HepG2 (cell line): ENCODE results near the gene KCNAB1. TPM values are rescaled to one million over a fixed set of nuclear protein-coding genes. Genes with fewer than 3 reads are reported as not detected.

Experiments used
- CEBPG ChIP-seq: IDR thresholded peaks from 2 replicates; pipeline ENCODE4 v1.6.1; 2016
- E2F2 ChIP-seq: sonication (generic); formaldehyde crosslinking; IDR thresholded peaks from 2 replicates; pipeline ENCODE4 v1.4.0; 2020; ENCODE audit warnings: missing genetic modification reagents, borderline replicate concordance
- ETV6 ChIP-seq: sonication (generic); formaldehyde crosslinking; conservative IDR thresholded peaks from 2 replicates; pipeline ENCODE4 v1.4.0; 2020; ENCODE audit warnings: missing genetic modification reagents
- FOXO1 ChIP-seq: sonication (generic); formaldehyde crosslinking; IDR thresholded peaks from 2 replicates; pipeline ENCODE4 v1.4.0; 2020; ENCODE audit warnings: missing genetic modification reagents
- GATAD1 ChIP-seq: IDR thresholded peaks from 2 replicates; pipeline ENCODE4 v1.6.1; 2016; ENCODE audit warnings: missing genetic modification reagents, missing compliant biosample characterization
- GPN1 ChIP-seq: sonication (generic); formaldehyde crosslinking; IDR thresholded peaks from 2 replicates; pipeline ENCODE4 v1.5.1; 2020; ENCODE audit warnings: missing genetic modification reagents, borderline replicate concordance
- KAT7 ChIP-seq: IDR thresholded peaks from 2 replicates; pipeline ENCODE4 v1.6.1; 2018; ENCODE audit warnings: borderline replicate concordance, missing compliant biosample characterization
- MAFF ChIP-seq: IDR thresholded peaks from 2 replicates; pipeline ENCODE4 v1.6.1; 2011; ENCODE audit warnings: low read depth, low read length, improper control_type of control experiment
- NFKB2 ChIP-seq: sonication (generic); formaldehyde crosslinking; IDR thresholded peaks from 2 replicates; pipeline ENCODE4 v1.4.0; 2020; ENCODE audit warnings: missing genetic modification reagents, borderline replicate concordance
- PHB2 ChIP-seq: fragments of 450-650 bp; IDR thresholded peaks from 2 replicates; pipeline ENCODE4 v1.6.1; 2018; ENCODE audit not compliant: partially characterized antibody
- SIN3B ChIP-seq: fragments of 150-350 bp; IDR thresholded peaks from 2 replicates; pipeline ENCODE4 v1.6.1; 2014; ENCODE audit warnings: low read length
- SOX6 ChIP-seq, 2 experiments: fragments of 450-650 bp in 1 of 2; sonication (generic) in 1 of 2; formaldehyde crosslinking in 1 of 2; IDR thresholded peaks; 2 replicates each; pipeline versions ENCODE4 v1.4.0 to v1.6.1; 2017 to 2020; ENCODE audit warnings: antibody characterized with exemption in 1 of 2, mild to moderate bottlenecking in 1 of 2, missing genetic modification reagents in 1 of 2
- TBX2 ChIP-seq: sonication (generic); formaldehyde crosslinking; IDR thresholded peaks from 2 replicates; pipeline ENCODE4 v1.5.0; 2020; ENCODE audit warnings: missing genetic modification reagents, mild to moderate bottlenecking, borderline replicate concordance
- ZNF276 ChIP-seq: sonication (generic); formaldehyde crosslinking; IDR thresholded peaks from 2 replicates; pipeline ENCODE4 v1.4.0; 2020; ENCODE audit warnings: mild to moderate bottlenecking, low read depth, missing genetic modification reagents
- ZNF331 ChIP-seq: sonication (generic); formaldehyde crosslinking; IDR thresholded peaks from 2 replicates; pipeline ENCODE4 v1.4.0; 2020; ENCODE audit warnings: missing genetic modification reagents
- ZNF670 ChIP-seq: sonication (generic); formaldehyde crosslinking; IDR thresholded peaks from 2 replicates; pipeline ENCODE4 v1.8.0; 2022; ENCODE audit warnings: mild to moderate bottlenecking, missing genetic modification reagents, borderline replicate concordance
- polyA plus RNA-seq, 8 experiments: library from polyadenylated mRNA; depleted of rRNA in 3 of 8; stranded (reverse) in 7 of 8; unstranded in 1 of 8; fragments of >200 nt; fragmentation: Illumina TruSeq in 4 of 8; extraction: Trizol in 4 of 8; gene quantifications; 2 replicates each; pipeline versions ENCODE4 v1.2.1 to v1.2.3, GENCODE V29; 2011 to 2016; ENCODE audit warnings: low read depth in 4 of 8, missing spikeins in 1 of 8, mixed read lengths in 1 of 8; ENCODE audit not compliant: insufficient read depth in 1 of 8
- total RNA-seq, 5 experiments: library from RNA; depleted of rRNA; stranded (reverse); fragments of >200 nt; fragmentation: Illumina TruSeq; extraction: Trizol; gene quantifications; 2 replicates each; pipeline ENCODE4 v1.2.3, GENCODE V29; 2016; ENCODE audit warnings: low read depth in 1 of 5
- TF ChIP-seq, protein P1 (sequence below): sonication (generic); formaldehyde crosslinking; IDR thresholded peaks from 2 replicates; pipeline ENCODE4 v1.5.1; 2020; ENCODE audit warnings: mild to moderate bottlenecking, missing genetic modification reagents, moderate library complexity
- TF ChIP-seq, protein P2 (sequence below): sonication (generic); formaldehyde crosslinking; IDR thresholded peaks from 2 replicates; pipeline ENCODE4 v1.8.0; 2022; ENCODE audit warnings: mild to moderate bottlenecking, missing genetic modification reagents, borderline replicate concordance
- TF ChIP-seq, protein P3 (sequence below): sonication (generic); formaldehyde crosslinking; IDR thresholded peaks from 2 replicates; pipeline ENCODE4 v1.8.1; 2023; ENCODE audit warnings: mild to moderate bottlenecking, moderate library complexity, missing genetic modification reagents

KCNAB1 gene
- total and polyA plus RNA-seq, 2 of the 13 experiments (the other 11 are each of a cell fraction or from before 2014, with no cell fraction given), result not detected

DNA sequence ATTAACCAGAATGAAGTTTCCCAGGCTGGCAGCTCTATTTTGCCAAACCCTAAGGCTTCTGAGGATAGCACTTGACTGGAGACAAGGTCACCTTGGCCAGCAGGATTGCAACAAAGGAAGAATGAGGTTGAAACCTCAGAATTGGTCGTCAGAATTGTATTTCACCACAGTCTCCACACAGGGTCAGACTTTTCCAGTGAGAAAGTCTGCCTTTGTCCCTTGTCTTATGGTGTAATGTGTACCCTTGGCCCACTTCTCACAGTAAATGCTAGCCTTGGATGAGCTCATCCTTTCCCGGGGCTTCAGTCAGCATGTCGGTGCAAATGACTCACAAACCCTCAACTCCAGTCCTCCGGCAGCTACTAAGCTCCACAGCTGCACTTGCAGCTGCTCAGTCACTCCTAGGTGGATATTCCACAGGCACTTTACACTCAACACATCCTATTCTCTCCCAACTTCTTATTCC is 414.8 kb downstream of the KCNAB1 start (continued):
- TF ChIP-seq, protein P1, sequence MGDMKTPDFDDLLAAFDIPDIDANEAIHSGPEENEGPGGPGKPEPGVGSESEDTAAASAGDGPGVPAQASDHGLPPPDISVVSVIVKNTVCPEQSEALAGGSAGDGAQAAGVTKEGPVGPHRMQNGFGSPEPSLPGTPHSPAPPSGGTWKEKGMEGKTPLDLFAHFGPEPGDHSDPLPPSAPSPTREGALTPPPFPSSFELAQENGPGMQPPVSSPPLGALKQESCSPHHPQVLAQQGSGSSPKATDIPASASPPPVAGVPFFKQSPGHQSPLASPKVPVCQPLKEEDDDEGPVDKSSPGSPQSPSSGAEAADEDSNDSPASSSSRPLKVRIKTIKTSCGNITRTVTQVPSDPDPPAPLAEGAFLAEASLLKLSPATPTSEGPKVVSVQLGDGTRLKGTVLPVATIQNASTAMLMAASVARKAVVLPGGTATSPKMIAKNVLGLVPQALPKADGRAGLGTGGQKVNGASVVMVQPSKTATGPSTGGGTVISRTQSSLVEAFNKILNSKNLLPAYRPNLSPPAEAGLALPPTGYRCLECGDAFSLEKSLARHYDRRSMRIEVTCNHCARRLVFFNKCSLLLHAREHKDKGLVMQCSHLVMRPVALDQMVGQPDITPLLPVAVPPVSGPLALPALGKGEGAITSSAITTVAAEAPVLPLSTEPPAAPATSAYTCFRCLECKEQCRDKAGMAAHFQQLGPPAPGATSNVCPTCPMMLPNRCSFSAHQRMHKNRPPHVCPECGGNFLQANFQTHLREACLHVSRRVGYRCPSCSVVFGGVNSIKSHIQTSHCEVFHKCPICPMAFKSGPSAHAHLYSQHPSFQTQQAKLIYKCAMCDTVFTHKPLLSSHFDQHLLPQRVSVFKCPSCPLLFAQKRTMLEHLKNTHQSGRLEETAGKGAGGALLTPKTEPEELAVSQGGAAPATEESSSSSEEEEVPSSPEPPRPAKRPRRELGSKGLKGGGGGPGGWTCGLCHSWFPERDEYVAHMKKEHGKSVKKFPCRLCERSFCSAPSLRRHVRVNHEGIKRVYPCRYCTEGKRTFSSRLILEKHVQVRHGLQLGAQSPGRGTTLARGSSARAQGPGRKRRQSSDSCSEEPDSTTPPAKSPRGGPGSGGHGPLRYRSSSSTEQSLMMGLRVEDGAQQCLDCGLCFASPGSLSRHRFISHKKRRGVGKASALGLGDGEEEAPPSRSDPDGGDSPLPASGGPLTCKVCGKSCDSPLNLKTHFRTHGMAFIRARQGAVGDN (CRISPR knock-in tag), result no peak
- TF ChIP-seq, protein P2, sequence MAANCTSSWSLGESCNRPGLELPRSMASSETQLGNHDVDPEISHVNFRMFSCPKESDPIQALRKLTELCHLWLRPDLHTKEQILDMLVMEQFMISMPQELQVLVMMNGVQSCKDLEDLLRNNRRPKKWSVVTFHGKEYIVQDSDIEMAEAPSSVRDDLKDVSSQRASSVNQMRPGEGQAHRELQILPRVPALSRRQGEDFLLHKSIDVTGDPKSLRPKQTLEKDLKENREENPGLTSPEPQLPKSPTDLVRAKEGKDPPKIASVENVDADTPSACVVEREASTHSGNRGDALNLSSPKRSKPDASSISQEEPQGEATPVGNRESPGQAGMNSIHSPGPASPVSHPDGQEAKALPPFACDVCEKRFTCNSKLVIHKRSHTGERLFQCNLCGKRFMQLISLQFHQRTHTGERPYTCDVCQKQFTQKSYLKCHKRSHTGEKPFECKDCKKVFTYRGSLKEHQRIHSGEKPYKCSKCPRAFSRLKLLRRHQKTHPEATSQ (CRISPR knock-in tag), result peak; percentile 55; the same call in 1 of the 2 replicates
- TF ChIP-seq GPN1 (no peak), SIN3B (peak; percentile 43; the same call in 1 of the 2 replicates), NFKB2 (CRISPR knock-in tag) (no peak), TBX2 (peak; percentile 60), KAT7 (0 out of 2 replicates have a peak, but pooled peaks have one; percentile 38), ZNF331 (peak; percentile 55; the same call in 1 of the 2 replicates), MAFF (0 out of 2 replicates have a peak, but pooled peaks have one; percentile 24), PHB2 (no peak), ZNF276 (CRISPR knock-in tag) (no peak), ETV6 (CRISPR knock-in tag) (no peak), SOX6 (IDR thresholded peaks at IDR 0.05) (no peak), SOX6 (CRISPR knock-in tag; IDR thresholded peaks at IDR 0.05) (peak; percentile 82), E2F2 (CRISPR knock-in tag) (no peak), ZNF670 (CRISPR knock-in tag) (peak; percentile 65; the same call in 1 of the 2 replicates), CEBPG (peak; percentile 88), GATAD1 (no peak), FOXO1 (CRISPR knock-in tag) (0 out of 2 replicates have a peak, but pooled peaks have one; percentile 16)
- TF ChIP-seq, protein P3, sequence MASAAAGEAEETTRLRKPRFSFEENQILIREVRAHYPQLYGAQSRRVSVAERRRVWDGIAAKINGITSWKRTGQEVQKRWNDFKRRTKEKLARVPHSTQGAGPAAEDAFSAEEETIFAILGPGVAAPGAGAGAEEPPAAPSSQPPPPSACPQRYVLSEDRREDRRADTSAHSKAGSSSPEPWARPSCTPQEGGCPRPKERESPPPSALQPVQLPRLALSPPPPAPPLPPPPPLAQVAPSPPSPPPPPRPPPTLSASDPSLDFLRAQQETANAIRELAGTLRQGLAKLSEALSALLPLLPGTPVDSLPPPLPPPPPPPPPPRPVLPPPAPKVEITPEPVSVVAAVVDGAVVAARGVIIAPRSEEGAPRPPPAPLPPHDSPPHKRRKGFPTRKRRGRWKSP (CRISPR knock-in tag), result peak; percentile 56; the same call in 1 of the 2 replicates
